Naive thymus-derived CD4-positive, alpha-beta T cell (primary cell): Measurements from ENCODE around the gene LRRC53. TPM values are rescaled to one million over a fixed set of nuclear protein-coding genes. Genes with fewer than 3 reads are reported as not detected.

Experiments used
- polyA plus RNA-seq, 2 donors: library from polyadenylated mRNA; unstranded; fragments of 300-500 nt; fragmentation: Illumina TruSeq; gene quantifications; one replicate each; pipeline ENCODE4 v1.2.3, GENCODE V29; 2021
- total RNA-seq, 6 experiments: library from RNA in 5 of 6; stranded (reverse) in 5 of 6; gene quantifications; 1 replicate in 5 of 6; 2 replicates in 1 of 6; pipeline ENCODE4 v1.2.3 and lab custom pipeline; 2021 to 2026

Gene LRRC53
- total and polyA plus RNA-seq, 7 experiments from 2014 or later: not detected

Other genes with a start within 250 kb of the LRRC53 start
- not detected for gene ERICH3, start 161.2 kb upstream of the LRRC53 start, total RNA-seq
- gene ERICH3, start 161.2 kb upstream of the LRRC53 start, polyA plus RNA-seq: not detected
- gene CRYZ, start 220.4 kb upstream of the LRRC53 start, total RNA-seq: 10 to 100 TPM in 4 of 5 experiments, 1 to 10 TPM in 1; 6.8 to 23.9 (median 14.0) TPM
- gene CRYZ, start 220.4 kb upstream of the LRRC53 start, polyA plus RNA-seq: 10 to 100 TPM; 30.0 to 40.1 TPM
- 10 to 100 TPM; 13.5 to 24.7 (median 19.3) TPM for gene TYW3, start 220.5 kb upstream of the LRRC53 start, total RNA-seq
- 1 to 10 TPM; 9.2 to 9.6 TPM for gene TYW3, start 220.5 kb upstream of the LRRC53 start, polyA plus RNA-seq